Upper lobe of left lung (tissue), 4 donors: ENCODE data around the gene NSD1.
"Not testable (repeated sequence)": the region's sequence is repeated elsewhere in the genome, so short reads cannot be mapped to it uniquely, and the experiment has no call there.

Experiments used
- POLR2A ChIP-seq, 4 donors: fragments of 450-650 bp; IDR thresholded peaks; one replicate each; pipeline ENCODE4 v1.5.1; 2016 to 2017; ENCODE audit warnings: antibody characterized with exemption in 4 of 4, mild to moderate bottlenecking in 2 of 4
- TF ChIP-seq, protein P1 (sequence below), 6 experiments: fragments of 450-650 bp in 4 of 6; fragments of 200-600 bp in 2 of 6; sonication (generic) in 2 of 6; IDR thresholded peaks; one replicate each; pipeline ENCODE4 v1.5.1; 2016 to 2019; ENCODE audit warnings: antibody characterized with exemption in 6 of 6

DNA sequence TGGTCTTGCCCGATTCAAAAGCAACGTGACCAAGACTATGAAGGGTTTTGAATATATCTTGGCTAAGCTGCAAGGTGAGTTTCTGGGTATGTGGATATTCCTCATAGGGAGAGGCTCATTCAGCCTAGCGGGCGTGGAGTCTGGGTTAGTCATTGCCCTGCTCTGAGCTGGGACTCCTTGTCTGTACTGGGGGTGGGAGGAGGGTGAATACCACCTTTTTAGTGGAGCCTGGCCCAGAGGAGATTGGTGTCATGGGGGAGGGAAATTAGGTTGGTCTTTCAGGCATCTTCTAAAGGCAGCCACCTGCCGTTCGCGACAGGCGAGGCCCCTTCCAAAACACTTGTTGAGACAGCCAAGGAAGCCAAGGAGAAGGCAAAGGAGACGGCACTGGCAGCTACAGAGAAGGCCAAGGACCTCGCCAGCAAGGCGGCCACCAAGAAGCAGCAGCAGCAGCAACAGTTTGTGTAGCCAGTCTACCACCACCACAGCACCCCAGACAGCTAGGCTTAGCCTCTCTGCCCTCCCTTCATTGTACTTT, 172.6 kb downstream of the NSD1 start:
- TF ChIP-seq POLR2A (IDR thresholded peaks at IDR 0.05) = not testable (repeated sequence)
- TF ChIP-seq, protein P1, sequence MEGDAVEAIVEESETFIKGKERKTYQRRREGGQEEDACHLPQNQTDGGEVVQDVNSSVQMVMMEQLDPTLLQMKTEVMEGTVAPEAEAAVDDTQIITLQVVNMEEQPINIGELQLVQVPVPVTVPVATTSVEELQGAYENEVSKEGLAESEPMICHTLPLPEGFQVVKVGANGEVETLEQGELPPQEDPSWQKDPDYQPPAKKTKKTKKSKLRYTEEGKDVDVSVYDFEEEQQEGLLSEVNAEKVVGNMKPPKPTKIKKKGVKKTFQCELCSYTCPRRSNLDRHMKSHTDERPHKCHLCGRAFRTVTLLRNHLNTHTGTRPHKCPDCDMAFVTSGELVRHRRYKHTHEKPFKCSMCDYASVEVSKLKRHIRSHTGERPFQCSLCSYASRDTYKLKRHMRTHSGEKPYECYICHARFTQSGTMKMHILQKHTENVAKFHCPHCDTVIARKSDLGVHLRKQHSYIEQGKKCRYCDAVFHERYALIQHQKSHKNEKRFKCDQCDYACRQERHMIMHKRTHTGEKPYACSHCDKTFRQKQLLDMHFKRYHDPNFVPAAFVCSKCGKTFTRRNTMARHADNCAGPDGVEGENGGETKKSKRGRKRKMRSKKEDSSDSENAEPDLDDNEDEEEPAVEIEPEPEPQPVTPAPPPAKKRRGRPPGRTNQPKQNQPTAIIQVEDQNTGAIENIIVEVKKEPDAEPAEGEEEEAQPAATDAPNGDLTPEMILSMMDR (IDR thresholded peaks at IDR 0.05) = not testable (repeated sequence)
